NCI-H82 treated with DMSO at 0.1 percent for 48 hours (cell line): ENCODE results near the gene RHAG.
A peak's percentile ranks its signal among the peaks of the same experiment; 100 is the strongest.
"Not testable (repeated sequence)": the region's sequence is repeated elsewhere in the genome, so short reads cannot be mapped to it uniquely, and the experiment has no call there.

Experiments used
- DNase-seq: peaks from one replicate; lab custom pipeline; 2025; ENCODE audit not compliant: unreplicated experiment; lab: John Stamatoyannopoulos, UW

RHAG gene

GRCh38 chr6:49635978-49636712, 494 bp downstream of the RHAG start:
- DNase-seq: no peak

DNA sequence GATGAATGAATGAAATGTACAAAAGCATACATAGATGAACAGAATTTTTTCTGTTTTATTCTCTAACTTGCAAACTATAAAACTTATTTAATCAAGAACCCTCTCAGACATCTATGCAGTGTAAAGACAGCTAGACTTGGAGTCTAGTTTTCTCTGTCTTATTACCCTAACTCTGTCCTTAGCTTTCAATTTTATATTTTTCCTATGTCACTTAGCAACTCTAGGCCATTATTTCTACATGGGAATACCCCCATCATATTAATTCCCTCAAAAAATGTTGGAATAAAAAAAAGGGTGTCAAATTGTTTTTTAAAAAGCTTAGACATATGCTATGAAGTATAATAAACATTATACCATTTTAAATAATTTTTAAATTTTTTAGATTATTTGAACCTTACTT, 1.2 kb downstream of the RHAG start:
- no peak for DNase-seq

DNA sequence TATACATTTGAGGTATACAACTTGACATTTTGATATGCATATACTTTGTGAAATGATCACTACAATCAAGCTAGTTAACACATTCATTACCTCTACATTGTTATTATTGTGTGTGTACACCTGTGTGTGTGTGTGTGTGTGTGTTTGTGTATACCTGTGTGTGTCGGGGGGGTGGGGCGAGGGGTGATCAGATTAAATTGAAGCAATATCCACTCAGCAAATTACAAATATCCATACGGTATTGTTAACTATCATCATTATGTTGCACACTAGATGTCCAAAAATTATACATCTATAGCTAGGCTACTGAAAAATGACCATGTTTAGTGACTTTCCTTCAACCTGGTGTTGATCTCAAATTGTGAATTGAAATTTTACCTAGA, 1.8 kb downstream of the RHAG start:
- DNase-seq: no peak

DNA sequence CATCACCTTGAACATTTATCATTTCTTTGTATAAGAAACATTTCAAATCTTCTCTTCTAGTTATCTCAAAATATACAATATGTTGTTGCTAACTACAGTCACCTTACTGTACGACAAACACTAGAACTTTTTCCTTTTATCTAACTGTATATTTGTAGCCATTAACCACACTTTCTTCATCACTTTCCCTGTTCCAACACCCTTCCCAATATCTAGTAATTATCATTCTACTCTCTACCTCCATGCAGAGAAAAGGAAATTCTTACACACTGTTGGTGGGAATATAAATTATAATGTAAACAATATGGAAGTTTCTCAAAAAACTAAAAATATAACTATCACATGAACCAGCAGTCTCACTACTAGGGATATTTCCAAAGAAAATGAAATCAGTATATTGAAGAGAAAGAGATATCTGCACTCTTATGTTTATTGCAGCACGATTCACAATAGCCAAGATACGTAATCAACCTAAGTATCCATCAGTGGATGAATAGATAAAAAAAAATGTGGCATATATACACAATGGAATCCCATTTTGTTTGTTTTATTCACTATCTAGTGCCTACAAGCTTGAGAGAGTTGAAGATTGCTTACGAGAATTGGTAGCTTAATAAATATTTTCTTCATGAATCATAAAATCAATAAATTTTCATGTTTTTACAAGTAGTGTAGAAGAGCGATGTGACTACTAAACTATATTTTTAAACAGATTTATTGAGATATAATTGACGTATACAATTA, 2.4 kb downstream of the RHAG start:
- DNase-seq: no peak

- no peak for DNase-seq
Observed at GRCh38 chr6:49633541-49633940, 3.1 kb downstream of the RHAG start.

- no peak for DNase-seq
Observed at GRCh38 chr6:49632727-49633126, 3.9 kb downstream of the RHAG start.

DNA sequence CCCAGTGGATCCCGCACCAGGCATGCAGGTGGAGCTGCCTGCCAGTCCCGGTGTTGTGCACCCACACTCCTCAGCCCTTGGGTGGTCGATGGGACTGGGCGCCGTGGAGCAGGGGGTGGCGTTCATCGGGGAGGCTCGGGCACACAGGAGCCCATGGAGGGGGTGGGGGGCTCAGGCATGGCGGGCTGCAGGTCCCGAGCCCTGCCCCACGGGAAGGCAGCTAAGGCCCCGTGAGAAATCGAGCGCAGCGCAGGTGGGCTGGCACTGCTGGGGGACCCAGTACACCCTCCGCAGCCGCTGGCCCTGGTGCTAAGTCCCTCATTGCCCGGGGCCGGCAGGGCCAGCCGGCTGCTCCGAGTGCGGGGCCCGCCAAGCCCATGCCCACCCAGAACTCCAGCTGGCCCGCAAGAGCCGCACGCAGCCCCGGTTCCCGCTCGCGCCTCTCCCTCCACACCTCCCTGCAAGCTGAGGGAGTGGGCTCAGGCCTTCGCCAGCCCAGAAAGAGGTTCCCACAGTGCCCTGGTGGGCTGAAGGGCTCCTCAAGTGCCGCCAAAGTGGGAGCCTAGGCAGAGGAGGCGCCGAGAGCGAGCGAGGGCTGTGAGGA, 7.1 kb downstream of the RHAG start:
- not testable (repeated sequence) for DNase-seq

GRCh38 chr6:49626811-49627210, 9.8 kb downstream of the RHAG start:
- DNase-seq: no peak

GRCh38 chr6:49618257-49618656, 18.4 kb downstream of the RHAG start:
- no peak for DNase-seq

DNA sequence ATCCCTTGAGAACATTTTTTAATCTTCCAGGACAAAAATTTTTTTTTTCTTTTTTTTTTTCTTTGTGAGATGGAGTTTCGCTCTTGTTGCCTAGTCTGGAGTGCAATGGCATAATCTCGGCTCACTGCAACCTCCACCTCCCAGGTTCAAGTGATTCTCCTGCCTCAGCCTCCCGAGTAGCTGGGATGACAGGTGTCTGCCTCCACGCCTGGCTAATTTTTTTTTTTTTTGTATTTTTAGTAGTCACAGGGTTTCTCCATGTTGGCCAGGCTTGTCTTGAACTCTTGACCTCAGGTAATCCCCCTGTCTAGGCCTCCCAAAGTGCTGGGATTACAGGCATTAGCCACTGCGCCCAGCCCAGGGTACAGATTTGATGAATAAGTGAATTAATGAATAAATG, 22.5 kb downstream of the RHAG start:
- not testable (repeated sequence) for DNase-seq

DNA sequence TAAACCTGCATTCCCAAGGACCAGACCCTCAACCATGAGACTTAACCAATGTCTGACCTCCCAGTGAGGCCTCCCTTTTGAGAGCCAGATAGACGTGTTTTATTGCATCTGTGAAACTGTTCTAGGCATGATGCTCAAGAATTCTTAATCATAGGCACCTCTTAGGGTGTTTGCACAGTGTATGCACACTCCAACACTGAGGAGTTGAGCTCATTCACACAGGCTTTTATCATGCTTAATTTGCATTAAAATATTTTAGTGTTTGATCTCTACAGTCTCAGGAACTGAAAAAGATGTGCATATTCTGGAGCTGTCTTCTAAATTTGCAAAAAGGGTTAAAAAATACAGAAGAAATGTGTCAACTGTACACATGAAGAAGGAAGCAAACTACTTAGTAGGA, 27.4 kb downstream of the RHAG start:
- DNase-seq: no peak

- DNase-seq: not testable (repeated sequence)
Observed at GRCh38 chr6:49608275-49608674, 28.4 kb downstream of the RHAG start.

DNA sequence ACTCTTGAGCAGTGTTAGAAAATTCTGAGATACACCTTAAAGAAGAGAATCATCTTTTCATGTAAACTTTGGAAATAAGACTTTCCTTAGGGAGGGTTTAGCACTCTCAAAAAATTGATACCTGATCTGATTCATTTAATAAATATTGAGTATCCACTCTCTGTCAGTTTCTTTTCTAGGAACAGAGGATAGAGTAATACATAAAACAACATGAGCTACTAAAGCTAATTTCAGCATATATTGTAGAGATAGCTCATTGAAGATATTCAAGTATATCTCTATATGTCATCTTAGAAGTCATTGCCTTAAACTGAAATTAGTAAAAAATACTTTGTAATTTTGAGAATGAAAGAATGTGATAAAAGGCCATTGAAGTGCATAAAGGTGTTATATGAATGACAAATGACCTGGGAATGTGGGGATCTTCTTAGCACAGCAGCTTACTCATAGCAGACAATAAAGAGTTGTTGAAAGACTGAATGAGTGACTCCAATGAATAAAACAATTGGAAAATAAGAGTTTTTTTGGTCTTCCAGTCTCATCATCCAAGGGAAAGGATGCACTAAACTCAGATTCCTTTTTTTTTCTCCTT, 29.2 kb downstream of the RHAG start:
- DNase-seq: no peak

- peak; percentile 85 for DNase-seq
Observed at GRCh38 chr6:49606721-49607390, 29.8 kb downstream of the RHAG start.

- DNase-seq: not testable (repeated sequence)
Observed at GRCh38 chr6:49604080-49604479, 32.6 kb downstream of the RHAG start.

- not testable (repeated sequence) for DNase-seq
Observed at GRCh38 chr6:49587262-49587661, 49.4 kb downstream of the RHAG start.

- no peak for DNase-seq
Observed at GRCh38 chr6:49582529-49582928, 54.1 kb downstream of the RHAG start.

DNA sequence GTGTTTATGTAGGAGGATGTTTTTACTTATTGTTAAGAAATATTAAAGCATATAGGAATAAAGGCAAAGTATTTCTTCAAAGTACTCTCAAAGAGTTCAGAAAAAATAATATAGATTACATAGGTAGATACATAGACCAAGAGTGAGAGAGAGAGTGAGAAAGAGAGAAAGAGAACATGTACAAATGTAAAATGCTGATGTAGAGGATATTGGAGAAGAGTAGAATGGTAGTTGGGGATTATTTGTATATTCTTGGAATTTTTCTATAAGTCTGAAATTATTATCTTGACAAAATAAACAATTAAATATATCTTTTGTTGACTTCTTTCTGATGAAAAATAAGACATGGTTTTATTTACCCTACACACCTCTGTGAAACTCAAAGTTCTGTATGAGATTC, 57.0 kb downstream of the RHAG start:
- no peak for DNase-seq

GRCh38 chr6:49576618-49577017, 60.0 kb downstream of the RHAG start:
- DNase-seq: no peak

DNA sequence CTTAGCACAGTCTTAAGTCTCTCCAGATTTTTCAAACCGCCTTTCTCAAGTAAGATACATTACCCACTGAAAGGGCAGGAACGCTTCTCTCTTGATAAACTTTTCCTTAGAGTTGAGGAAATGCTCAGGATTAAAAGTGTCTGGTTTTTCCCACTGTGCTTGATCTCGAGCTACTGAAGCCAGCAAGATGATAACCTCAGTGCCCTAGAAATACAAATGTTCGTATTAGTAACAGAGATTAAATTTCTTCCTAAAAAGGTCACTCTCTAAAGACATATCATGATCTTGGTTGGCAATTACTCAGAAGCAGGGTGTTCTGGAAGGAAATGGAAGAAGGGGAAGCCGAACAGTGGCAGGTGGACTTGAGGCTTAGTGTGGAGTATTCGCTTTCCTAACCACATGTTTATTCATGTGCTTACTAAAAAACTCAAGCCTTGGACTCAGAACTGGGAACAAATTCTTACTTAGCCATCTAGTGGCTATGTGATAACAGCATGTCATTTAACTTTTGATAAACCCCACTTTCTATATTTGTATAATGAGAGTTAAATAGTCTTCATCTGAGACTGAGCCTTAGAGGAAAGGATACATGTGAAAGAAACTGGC, 66.1 kb downstream of the RHAG start:
- no peak for DNase-seq

DNA sequence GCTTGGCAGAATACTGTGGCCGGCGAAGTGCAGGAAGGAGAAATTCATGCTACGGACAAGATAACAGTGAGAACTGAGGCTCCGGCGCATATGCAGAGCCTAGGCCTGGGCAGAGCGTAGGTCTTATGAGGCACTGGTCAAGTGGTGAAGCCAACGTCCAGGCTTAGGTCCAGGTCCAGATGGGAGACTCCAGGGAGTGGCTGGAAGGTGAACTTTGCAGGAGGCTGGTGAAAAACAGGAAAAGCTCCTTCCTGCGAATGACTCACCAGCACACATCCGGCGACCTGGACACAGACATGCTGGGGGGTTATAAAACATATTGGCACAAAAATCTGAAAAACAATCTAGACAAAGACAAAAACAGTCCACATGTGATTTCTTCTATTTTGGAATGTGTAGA, 70.8 kb downstream of the RHAG start:
- no peak for DNase-seq
